ENCODE data around the gene PRRX2.

The PRRX2 gene

DNA sequence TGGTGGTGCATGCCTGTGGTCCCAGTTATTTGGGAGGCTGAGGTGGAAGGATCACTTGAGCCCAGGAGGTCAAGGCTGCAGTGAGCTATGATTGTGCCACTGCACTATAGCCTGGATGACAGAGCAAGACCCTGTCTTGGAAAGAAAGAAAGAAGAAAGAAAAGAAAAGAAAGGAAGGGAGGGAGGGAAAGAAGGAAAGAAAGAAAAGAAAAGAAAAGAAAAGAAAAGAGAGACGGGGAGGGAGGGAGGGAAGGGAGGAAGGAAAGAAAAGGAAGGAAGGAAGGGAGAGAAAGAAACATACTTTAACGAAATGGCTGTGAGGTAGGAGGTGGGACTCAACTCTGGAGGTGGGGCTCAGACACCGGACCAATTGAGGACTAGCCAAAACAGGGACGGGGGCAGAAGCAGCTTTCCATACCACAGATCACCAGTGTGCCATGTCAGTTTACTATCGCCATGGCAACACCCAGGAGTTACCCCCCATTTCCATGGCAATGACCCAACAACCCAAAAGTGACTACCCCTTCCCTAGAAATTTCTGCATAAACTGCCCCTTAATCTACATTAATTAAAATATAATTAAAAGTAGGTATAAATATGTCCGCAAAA lies 66.1 kb downstream of the PRRX2 start:
- no peak overlapping the region for H3K4me3 ChIP-seq (ENCODE audit: low read depth, low read length)
- TF ChIP-seq, protein P1, sequence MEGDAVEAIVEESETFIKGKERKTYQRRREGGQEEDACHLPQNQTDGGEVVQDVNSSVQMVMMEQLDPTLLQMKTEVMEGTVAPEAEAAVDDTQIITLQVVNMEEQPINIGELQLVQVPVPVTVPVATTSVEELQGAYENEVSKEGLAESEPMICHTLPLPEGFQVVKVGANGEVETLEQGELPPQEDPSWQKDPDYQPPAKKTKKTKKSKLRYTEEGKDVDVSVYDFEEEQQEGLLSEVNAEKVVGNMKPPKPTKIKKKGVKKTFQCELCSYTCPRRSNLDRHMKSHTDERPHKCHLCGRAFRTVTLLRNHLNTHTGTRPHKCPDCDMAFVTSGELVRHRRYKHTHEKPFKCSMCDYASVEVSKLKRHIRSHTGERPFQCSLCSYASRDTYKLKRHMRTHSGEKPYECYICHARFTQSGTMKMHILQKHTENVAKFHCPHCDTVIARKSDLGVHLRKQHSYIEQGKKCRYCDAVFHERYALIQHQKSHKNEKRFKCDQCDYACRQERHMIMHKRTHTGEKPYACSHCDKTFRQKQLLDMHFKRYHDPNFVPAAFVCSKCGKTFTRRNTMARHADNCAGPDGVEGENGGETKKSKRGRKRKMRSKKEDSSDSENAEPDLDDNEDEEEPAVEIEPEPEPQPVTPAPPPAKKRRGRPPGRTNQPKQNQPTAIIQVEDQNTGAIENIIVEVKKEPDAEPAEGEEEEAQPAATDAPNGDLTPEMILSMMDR (IDR thresholded peaks at IDR 0.05; ENCODE audit: low read depth, low read length, missing control alignments), result no peak
- no peak for DNase-seq (ENCODE audit: low read depth)

DNA sequence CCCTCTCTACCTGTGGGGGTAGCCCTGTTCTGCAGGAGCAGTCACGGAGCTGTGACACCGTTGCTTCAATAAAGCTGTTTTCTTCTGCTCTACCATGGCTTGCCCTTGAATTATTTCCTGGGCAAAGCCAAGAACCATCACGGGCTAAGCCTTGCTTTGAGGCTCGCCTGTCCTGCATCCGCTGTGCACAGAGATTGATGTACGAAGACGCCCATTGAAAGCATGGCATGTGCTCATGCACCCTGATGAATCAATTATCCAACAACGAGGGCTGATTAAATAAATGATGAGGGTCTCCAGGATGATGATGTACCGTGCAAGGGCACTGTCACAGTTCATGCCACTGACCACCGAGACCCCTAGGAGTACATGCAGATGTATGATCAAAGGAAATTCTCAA lies 66.7 kb downstream of the PRRX2 start:
- no peak overlapping the region for H3K4me3 ChIP-seq (ENCODE audit: low read depth, low read length)
- no peak for DNase-seq (ENCODE audit: low read depth)
- TF ChIP-seq, protein P1 (IDR thresholded peaks at IDR 0.05; ENCODE audit: low read depth, low read length, missing control alignments), result no peak

DNA sequence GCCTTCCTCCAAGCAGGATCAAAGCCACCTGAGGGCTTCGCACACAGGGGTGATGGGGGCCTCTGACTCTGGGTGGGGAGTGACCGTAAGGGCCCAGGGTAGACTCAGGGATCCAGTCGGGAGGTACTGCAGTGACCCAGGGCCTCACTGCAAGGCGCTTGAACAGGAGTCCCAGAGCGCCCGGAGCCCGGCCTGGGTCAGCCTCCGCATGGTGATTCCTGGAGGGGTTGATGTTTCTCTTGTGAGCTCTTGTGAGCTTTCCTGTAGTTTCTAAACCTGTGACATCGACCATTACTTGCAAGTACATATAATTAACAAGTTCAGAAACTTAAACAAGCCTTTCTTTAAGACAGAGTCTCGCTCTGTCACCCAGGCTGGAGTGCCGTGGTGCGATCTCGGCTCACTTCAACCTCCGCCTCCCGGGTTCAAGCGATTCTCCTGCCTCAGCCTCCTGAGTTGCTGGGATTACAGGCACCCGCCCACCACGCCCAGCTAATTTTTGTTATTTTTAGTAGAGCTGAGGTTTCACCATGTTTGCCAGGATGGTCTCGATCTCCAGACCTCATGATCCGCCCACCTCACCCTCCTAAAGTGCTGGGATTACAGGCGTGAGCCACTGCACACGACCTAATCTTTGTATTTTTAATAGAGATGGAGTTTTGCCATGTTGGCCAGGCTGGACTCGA lies 67.6 kb downstream of the PRRX2 start:
- no peak overlapping the region for H3K4me3 ChIP-seq (ENCODE audit: low read depth, low read length)
- TF ChIP-seq, protein P1 (IDR thresholded peaks at IDR 0.05; ENCODE audit: low read depth, low read length, missing control alignments), result no peak
- DNase-seq (ENCODE audit: low read depth), result no peak

DNA sequence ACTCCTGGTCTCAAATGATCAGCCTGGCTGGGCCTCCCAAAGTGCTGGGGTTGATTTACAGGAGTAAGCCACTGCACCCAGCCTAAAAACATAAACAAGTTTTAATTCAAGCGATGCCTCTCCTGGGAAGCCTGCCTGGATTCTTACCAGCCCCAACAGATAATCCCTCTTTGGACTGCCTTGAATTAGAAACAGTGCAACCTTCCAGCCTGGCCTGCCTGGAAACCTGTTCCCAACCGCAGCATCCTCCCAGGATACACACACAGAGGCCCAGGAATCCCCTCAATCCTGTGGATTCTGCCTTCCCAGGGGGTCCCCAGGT lies 68.1 kb downstream of the PRRX2 start:
- TF ChIP-seq, protein P1 (IDR thresholded peaks at IDR 0.05; ENCODE audit: low read depth, low read length, missing control alignments), result no peak
- no peak overlapping the region for H3K4me3 ChIP-seq (ENCODE audit: low read depth, low read length)
- DNase-seq (ENCODE audit: low read depth), result no peak

DNA sequence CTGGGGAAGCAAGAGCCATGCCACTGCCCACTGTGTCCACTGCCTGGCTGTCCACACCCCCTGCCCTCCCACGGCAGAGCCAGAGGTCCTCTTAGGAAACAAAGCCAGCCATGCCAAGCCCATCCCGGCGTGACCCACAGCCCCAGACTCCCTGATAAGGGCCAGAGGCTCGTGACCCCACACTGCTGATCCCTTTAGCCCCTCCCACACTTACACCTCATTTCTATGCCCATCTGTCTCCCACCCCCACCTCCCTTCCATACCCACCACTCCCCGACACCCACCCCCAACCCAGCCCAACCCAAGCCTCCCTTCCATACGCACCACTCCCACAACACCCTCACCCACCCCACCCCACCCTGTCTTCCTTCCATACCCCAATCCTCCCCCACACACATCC lies 70.1 kb downstream of the PRRX2 start:
- no peak for DNase-seq (ENCODE audit: low read depth)
- no peak overlapping the region for H3K4me3 ChIP-seq (ENCODE audit: low read depth, low read length)
- TF ChIP-seq, protein P1 (IDR thresholded peaks at IDR 0.05; ENCODE audit: low read depth, low read length, missing control alignments), result no peak

DNA sequence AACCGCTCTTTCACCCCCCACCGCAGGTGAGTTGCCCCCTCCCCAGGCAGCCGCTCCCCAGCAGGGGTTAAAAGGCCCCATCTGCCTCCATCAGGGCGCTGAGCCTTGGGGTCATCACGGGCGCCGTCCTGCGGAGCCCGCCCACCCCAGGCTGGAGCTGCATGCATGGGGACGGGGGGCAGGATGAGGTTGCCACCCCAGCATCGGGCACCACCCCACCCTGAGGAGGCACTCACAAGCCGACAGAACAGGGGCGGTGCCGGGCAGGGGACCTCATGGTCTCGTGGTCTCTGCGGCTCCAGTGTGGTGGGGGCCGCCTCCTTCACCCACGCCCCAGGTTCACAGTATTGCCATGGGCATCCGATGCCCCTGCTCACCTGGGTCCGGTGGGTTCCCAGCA lies 70.9 kb downstream of the PRRX2 start:
- TF ChIP-seq, protein P1 (IDR thresholded peaks at IDR 0.05; ENCODE audit: low read depth, low read length, missing control alignments), result no peak
- no peak overlapping the region for H3K4me3 ChIP-seq (ENCODE audit: low read depth, low read length)
- no peak for DNase-seq (ENCODE audit: low read depth)

Measured in GM12864 (cell line).